ENCODE data around the gene SLC2A1. TPM values are rescaled to one million over a fixed set of nuclear protein-coding genes. Genes with fewer than 3 reads are reported as not detected.

Gene SLC2A1
- polyA plus RNA-seq, 1 experiment = 193 TPM

DNA sequence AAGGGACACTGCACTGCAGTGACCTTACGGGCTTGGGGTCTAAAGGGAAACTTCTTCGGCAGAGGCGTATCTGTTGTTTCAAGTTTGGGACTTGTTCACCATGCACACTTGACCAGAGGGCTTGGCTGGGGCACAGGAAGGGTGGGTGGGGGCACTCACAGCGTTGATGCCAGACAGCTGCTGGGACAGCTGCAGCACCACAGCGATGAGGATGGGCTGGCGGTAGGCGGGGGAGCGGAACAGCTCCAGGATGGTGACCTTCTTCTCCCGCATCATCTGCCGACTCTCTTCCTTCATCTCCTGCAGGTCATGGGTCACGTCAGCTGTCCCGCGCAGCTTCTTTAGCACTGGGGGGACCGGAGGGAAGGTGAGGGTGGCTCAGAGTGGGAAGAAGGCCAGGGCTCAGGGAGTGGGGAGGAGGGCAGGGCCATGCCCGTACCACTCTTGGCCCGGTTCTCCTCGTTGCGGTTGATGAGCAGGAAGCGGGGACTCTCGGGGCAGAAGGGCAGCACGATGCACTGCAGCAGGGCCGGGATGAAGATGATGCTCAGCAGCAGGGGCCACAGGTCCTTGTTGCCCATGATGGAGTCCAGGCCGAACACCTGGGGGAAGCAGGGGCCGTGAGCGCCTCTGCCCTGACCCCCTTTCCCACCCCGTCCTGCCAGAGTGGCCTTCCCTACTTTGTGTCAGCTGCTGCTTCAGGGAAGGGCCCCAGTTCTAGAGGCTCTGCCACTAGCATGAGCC is 29.1 kb downstream of the SLC2A1 start:
- CTCF ChIA-PET = interaction anchor here (1.5 to 3.0 kb wide), 2 partner anchors 144 kb away, joined by 4 to 15 read pairs; no protein-coding TSS in a partner anchor
- TF ChIP-seq, protein P1, sequence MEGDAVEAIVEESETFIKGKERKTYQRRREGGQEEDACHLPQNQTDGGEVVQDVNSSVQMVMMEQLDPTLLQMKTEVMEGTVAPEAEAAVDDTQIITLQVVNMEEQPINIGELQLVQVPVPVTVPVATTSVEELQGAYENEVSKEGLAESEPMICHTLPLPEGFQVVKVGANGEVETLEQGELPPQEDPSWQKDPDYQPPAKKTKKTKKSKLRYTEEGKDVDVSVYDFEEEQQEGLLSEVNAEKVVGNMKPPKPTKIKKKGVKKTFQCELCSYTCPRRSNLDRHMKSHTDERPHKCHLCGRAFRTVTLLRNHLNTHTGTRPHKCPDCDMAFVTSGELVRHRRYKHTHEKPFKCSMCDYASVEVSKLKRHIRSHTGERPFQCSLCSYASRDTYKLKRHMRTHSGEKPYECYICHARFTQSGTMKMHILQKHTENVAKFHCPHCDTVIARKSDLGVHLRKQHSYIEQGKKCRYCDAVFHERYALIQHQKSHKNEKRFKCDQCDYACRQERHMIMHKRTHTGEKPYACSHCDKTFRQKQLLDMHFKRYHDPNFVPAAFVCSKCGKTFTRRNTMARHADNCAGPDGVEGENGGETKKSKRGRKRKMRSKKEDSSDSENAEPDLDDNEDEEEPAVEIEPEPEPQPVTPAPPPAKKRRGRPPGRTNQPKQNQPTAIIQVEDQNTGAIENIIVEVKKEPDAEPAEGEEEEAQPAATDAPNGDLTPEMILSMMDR (IDR thresholded peaks at IDR 0.05; ENCODE audit: insufficient read depth, low read depth, low read length) = no peak
- Histone ChIP-seq H3K27me3 (ENCODE audit: control insufficient read depth, insufficient read depth, low read length) (no peaks in the 10 kb centered on the region), H3K4me3 (ENCODE audit: low read depth, low read length) (no peak overlapping the region), H3K36me3 (ENCODE audit: control insufficient read depth, insufficient read depth, low read length) (peaks cover 64% of the 10 kb centered on the region)
- POLR2A ChIA-PET = no interaction called here
- DNase-seq (ENCODE audit: low read depth) = no peak

DNA sequence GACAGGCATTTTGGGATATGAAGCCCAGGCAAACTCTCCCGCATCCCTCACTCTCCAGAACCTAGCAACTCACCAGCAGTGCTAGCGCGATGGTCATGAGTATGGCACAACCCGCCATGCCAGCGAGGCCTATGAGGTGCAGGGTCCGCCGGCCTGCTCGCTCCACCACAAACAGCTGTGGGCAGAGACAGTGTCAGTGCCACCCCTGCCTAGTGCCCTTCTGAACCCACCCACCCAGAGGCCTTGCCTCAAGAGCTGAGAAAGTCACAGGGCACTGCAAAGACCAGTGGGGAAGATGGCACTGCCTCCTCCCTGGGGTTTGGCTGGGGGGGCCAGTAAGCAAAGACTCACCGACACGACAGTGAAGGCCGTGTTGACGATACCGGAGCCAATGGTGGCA is 29.8 kb downstream of the SLC2A1 start:
- TF ChIP-seq, protein P1 (IDR thresholded peaks at IDR 0.05; ENCODE audit: insufficient read depth, low read depth, low read length) = no peak
- DNase-seq (ENCODE audit: low read depth) = no peak
- Histone ChIP-seq H3K27me3 (ENCODE audit: control insufficient read depth, insufficient read depth, low read length) (no peaks in the 10 kb centered on the region), H3K4me3 (ENCODE audit: low read depth, low read length) (no peak overlapping the region), H3K36me3 (ENCODE audit: control insufficient read depth, insufficient read depth, low read length) (peaks cover 60% of the 10 kb centered on the region)
- POLR2A ChIA-PET = no interaction called here
- CTCF ChIA-PET = interaction anchor here (2.2 to 3.0 kb wide), 2 partner anchors 16 to 145 kb away, joined by 5 to 15 read pairs; no protein-coding TSS in a partner anchor

DNA sequence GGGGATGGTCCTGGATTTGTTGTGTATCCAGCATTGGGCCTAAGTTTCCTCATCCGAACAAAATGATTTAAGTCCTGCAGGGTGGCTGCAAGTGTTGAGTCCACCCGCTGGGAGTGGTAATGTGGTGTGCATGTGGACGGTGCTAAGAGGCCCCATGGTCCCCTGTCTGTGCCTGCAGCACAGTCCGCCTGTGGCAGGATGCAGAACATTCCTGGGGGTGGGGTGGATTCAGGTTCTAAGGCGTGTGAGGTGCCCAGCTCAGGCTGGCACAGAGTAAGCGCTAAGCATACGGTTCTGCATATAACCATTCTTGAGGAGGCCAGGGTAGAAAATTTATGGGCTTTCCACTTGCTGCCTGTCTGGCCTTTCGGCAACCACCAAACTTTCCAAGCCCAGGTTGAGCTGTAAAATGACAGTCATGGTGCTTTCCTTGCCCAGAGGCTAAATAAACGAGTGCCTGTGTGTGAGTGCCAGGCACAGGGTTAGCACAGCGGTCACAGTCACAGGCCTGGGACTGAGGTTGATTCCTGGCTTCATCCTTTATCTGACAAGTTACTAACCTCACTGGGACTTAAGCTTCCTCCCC is 30.7 kb downstream of the SLC2A1 start:
- ChIA-PET POLR2A (no interaction called here), CTCF (interaction anchor here (2.2 to 3.0 kb wide), 2 partner anchors 15 to 146 kb away, joined by 5 to 15 read pairs; no protein-coding TSS in a partner anchor)
- no peak for DNase-seq (ENCODE audit: low read depth)
- TF ChIP-seq, protein P1 (IDR thresholded peaks at IDR 0.05; ENCODE audit: insufficient read depth, low read depth, low read length) = no peak
- no peaks in the 10 kb centered on the region for H3K27me3 ChIP-seq (ENCODE audit: control insufficient read depth, insufficient read depth, low read length)
- H3K4me3 ChIP-seq (ENCODE audit: low read depth, low read length) = no peak overlapping the region
- H3K36me3 ChIP-seq (ENCODE audit: control insufficient read depth, insufficient read depth, low read length) = peaks cover 56% of the 10 kb centered on the region

DNA sequence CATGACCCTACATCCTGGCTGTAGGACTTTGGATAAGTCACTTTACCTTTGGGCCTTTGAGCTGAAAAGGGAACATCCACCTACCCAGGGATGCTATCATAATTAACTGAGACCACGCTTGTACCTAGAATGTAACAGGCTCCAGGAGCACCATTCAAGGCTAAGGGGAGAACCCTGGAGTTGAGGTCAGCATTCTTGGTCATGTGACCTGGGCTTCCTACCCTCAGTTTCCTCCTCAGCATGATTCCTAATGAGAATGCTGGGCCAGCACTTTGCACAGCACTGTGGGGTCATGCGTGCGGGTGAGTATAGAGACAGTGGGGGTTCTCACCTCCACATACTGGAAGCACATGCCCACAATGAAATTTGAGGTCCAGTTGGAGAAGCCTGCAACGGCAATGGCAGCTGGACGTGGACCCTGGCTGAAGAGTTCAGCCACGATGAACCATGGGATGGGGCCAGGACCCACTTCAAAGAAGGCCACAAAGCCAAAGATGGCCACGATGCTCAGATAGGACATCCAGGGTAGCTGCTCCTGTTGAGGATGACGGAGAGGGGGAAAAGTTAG is 31.3 kb downstream of the SLC2A1 start:
- POLR2A ChIA-PET = no interaction called here
- TF ChIP-seq, protein P1 (IDR thresholded peaks at IDR 0.05; ENCODE audit: insufficient read depth, low read depth, low read length) = no peak
- Histone ChIP-seq H3K27me3 (ENCODE audit: control insufficient read depth, insufficient read depth, low read length) (no peaks in the 10 kb centered on the region), H3K4me3 (ENCODE audit: low read depth, low read length) (no peak overlapping the region), H3K36me3 (ENCODE audit: control insufficient read depth, insufficient read depth, low read length) (peaks cover 50% of the 10 kb centered on the region)
- CTCF ChIA-PET = interaction anchor here (2.2 to 3.0 kb wide), 2 partner anchors 14 to 146 kb away, joined by 5 to 15 read pairs; no protein-coding TSS in a partner anchor
- no peak for DNase-seq (ENCODE audit: low read depth)

DNA sequence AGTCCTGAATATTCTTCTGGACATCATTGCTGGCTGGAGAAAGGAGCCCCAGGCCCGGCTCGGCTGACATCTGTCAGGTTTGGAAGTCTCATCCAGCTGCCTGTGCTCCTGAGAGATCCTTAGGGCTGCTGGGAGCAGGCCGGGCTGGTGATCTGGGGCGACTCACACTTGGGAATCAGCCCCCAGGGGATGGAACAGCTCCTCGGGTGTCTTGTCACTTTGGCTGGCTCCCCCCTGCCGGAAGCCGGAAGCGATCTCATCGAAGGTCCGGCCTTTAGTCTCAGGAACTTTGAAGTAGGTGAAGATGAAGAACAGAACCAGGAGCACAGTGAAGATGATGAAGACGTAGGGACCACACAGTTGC is 31.8 kb downstream of the SLC2A1 start:
- CTCF ChIA-PET = interaction anchor here (2.2 to 3.0 kb wide), 2 partner anchors 14 to 147 kb away, joined by 5 to 15 read pairs; no protein-coding TSS in a partner anchor
- Histone ChIP-seq H3K4me3 (ENCODE audit: low read depth, low read length) (no peak overlapping the region), H3K36me3 (ENCODE audit: control insufficient read depth, insufficient read depth, low read length) (peaks cover 48% of the 10 kb centered on the region), H3K27me3 (ENCODE audit: control insufficient read depth, insufficient read depth, low read length) (no peaks in the 10 kb centered on the region)
- POLR2A ChIA-PET = no interaction called here
- TF ChIP-seq, protein P1 (IDR thresholded peaks at IDR 0.05; ENCODE audit: insufficient read depth, low read depth, low read length) = no peak
- DNase-seq (ENCODE audit: low read depth) = no peak
